GM19099 (cell line): ENCODE results near the gene DNMT3A.

Experiments used
- POLR2A ChIP-seq: IDR thresholded peaks from 3 replicates; pipeline ENCODE4 v1.6.1; 2011; ENCODE audit warnings: low read depth; ENCODE audit not compliant: insufficient read length; ENCODE audit errors: extremely low read depth

Gene DNMT3A

GRCh38 chr2:25257931-25258846, 83.5 kb downstream of the DNMT3A start:
- TF ChIP-seq POLR2A: no peak

- TF ChIP-seq POLR2A: no peak
These were observed 84.6 kb downstream of the DNMT3A start for GRCh38 chr2:25257032-25257552.

- TF ChIP-seq POLR2A: no peak
These were observed 85.2 kb downstream of the DNMT3A start for GRCh38 chr2:25256488-25256875.

DNA sequence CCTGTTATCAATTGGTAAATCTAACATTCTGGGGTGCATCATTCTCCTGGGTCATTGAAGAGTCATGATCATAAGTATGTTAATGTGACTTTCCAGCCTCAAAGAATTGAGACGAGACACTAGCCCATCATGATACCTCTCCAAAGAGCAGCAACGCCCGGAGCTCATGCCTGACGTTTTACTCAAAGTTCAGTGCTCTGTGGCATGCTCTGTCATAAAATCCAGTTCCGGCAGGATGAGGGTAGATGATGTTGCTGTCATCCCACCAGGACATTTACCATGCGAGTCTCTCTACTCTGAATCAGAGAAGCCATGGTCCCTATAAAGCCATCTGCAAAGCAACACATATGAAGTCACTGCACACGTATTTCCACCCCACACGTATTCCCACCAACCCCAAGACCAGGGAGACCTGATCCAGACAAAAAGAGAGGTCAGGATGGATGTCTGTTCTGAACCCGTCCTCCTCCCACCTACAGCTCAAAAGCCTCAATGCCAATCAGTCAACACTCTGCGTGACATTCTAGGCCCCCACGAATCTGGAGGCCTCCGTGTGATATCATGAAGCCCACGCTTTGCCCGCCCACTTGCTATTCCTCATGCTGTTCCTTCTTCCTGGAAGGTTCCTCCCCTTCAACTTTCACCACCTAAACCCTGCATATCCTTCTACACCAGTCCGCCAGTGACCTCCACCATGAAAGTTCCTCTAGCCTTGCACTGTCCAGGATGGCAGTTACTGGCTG, 85.8 kb downstream of the DNMT3A start:
- no peak for TF ChIP-seq POLR2A

DNA sequence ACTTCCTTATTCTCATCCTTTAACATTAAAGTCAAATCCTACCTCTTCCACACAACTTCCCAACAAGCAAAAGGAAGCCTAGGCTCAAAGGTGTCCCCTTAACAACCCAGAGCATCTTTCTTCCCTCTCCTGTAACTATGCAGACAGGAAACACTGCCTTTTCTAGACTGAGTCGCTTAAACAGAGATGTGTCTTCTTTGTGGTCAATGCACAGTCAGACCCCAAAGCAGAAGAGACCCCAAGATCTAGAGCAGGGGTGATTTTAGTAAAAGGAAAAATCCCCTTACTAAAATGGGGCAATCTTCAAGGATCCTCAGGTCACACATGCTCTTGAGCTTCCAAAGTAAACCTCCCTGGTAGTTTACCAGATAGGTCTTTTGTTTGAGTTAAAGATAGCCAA, 86.8 kb downstream of the DNMT3A start:
- no peak for TF ChIP-seq POLR2A

DNA sequence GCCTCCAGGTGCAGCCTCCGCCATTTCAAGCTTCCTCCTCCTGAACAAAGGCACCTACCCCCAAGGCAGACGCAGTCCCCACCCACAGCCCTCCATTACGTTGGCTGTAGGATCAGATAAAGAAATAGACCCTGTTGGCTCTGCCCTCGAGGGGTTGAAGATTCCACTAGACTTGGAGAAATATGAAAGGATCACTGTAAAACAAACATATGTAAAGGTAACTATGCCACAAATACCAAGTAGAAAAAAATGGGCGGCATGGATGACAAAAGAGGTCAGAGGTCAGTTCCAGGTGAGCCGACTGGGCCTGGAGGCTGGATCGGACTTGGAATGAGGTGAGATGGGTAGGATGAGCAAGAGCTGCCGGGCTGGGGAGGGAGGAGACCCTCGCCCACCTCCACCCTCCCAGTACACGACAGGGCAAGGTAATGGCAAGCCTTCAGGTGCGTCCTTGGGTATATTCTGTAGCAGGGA, 88.5 kb downstream of the DNMT3A start:
- TF ChIP-seq POLR2A: no peak

DNA sequence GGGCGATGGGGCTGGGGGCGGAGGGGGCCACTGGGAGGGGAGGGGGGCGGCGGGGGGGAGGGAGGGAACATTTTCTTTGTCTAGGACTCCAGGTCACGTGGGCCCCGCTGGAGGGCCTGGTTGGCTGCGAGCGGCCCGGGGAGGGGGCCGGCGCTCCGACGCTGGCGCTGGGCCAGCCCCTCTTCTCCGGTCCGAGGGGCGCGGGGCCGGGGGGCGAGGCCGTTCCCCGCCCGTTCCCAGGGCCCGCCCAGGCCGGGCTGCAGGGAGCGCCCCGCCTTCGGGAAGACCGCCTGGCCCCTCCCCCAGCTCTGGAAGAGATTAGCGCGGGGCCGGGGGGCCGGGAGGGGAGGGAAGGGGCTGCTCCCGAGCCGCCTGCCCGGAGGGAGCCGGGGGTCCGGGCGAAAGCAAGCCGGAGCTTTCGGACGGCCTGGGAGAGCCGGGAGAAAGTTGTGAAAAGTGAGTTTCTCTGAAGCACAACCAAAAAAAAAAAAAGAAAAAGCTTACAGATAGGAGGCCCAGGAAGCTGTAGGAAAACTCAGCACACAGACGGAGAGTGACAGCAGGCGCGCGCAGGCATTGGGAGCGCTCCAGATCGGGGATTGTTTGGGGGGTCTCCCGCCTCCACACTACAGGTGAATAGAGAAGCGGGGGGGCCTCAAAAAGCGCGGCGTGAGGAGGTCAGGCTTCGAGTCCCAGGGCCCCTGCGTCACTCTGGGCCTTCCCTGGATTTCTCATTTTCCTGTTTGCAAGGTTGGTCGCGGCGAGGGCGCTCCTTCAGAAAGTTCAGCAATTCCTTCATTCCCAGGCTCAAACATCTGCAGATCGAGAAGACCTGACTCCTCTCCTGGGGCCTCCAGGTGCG, 89.2 kb downstream of the DNMT3A start:
- TF ChIP-seq POLR2A: no peak

DNA sequence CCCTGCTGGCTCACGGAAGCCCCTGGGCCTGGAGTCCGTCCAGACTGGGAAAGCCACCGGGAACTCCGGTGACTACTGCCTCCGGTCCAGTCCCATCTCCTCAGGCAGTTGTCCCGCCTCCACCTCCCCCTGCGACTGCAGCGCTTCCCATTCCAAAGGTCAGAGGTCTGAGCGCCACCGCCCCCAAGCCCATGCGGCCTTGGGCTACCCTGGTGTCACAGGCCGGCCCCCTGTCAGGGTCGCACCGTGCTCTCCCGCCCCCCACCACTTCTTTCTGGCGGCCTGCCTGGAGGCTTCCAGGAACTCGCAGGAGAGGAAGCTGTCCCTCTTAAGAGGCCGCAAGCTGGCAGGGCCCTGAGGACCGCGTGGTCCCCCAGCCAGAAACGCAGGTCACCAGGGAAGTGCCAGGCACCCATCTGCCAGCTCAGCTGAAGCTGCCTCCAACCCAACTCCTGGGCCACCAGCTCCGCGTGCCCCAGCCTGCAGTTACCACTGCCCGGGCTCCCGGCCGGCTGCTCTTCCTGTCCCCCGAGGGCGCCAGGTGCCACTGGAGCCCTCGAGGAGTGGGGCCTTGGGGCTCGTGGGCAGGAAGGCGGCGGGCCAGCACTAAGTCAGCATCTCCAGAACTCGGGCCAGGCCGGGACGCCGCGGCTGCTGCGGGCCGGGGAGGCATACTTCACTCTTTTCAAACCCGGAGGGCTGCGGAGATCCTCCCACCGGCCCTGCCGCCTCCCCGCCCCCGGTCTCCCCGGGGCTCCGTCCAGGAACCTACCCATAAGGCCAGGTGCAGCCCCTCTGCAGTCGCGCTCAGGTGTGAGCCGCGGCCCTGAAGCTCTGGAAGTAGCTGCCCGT, 90.1 kb downstream of the DNMT3A start:
- TF ChIP-seq POLR2A: no peak

GRCh38 chr2:25251071-25251421, 90.7 kb downstream of the DNMT3A start:
- TF ChIP-seq POLR2A: no peak

- no peak for TF ChIP-seq POLR2A
These were observed 91.2 kb downstream of the DNMT3A start for GRCh38 chr2:25250331-25251070.

- no peak for TF ChIP-seq POLR2A
These were observed 91.9 kb downstream of the DNMT3A start for GRCh38 chr2:25249785-25250184.

- TF ChIP-seq POLR2A: no peak
These were observed 93.8 kb downstream of the DNMT3A start for GRCh38 chr2:25247792-25248512.

DNA sequence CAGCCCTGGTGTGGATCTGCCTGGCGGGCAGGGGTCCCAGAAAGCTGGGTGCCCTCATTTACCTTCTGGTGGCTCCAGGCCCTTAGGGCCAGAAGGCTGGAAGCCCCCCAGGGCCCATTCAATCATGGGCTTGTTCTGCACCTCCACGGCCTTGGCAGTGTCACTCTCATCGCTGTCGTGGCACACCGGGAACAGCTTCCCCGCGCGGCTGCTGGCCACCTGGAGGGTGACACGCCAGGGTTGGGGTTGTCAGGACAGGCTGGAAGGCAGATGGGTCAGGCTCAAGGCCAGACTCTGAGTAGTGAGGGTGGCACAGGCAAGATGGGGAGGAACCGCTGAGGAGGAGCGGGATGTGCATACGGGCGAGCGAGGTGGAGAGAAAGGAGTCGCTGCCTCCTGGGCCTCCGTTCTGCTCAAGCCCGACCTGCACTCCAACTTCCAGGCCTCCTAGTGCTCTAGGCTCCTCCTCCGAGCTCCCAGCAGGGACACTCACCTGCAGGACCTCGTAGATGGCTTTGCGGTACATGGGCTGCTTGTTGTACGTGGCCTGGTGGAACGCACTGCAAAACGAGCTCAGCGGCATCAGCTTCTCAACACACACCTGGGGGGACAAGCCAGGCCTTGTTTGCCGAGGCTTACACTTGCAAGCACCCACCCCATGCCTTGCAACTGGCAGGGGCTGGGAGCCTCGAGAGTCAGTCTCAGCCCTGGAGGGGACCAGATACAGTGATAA, 95.0 kb downstream of the DNMT3A start:
- TF ChIP-seq POLR2A: no peak

- TF ChIP-seq POLR2A: no peak
These were observed 95.7 kb downstream of the DNMT3A start for GRCh38 chr2:25246001-25246400.
